DND-41 (cell line): ENCODE measurements around the gene ZFAND2B.
A peak's percentile ranks its signal among the peaks of the same experiment; 100 is the strongest.

ENCODE experiments used
- ATAC-seq: fragments of 200-7000 bp; cut with Tn5 transposase; 3 replicates; pipeline ENCODE4 v1.9.1; 2021; ENCODE audit warnings: low read depth; ENCODE audit not compliant: insufficient read depth
- DNase-seq: peaks from one replicate; pipeline ENCODE4 v3.0.0-alpha.2; 2020
- H2AFZ ChIP-seq: 2 replicates; pipeline ENCODE4 v1.6.0; 2012; ENCODE audit warnings: low read depth, low read length
- H3K27ac ChIP-seq: 2 replicates; pipeline ENCODE4 v1.5.1; 2012; ENCODE audit warnings: low read length, inconsistent platforms
- H3K27me3 ChIP-seq: fragments of 200-600 bp; sonication (generic); 2 replicates; pipeline ENCODE4 v1.6.0; 2012; ENCODE audit warnings: low read length, mild to moderate bottlenecking, inconsistent platforms; ENCODE audit not compliant: insufficient read depth, poor library complexity
- H3K36me3 ChIP-seq: 2 replicates; pipeline ENCODE4 v1.5.1; 2012; ENCODE audit warnings: low read length, inconsistent platforms; ENCODE audit not compliant: insufficient read depth
- H3K4me1 ChIP-seq: 2 replicates; pipeline ENCODE4 v1.5.1; 2012; ENCODE audit warnings: mild to moderate bottlenecking, low read length; ENCODE audit not compliant: insufficient read depth
- H3K4me2 ChIP-seq: 2 replicates; pipeline ENCODE4 v1.6.0; 2012; ENCODE audit warnings: mild to moderate bottlenecking, moderate library complexity, low read length, inconsistent platforms; ENCODE audit not compliant: insufficient read depth
- H3K4me3 ChIP-seq, 2 experiments: fragments of 200-600 bp in 1 of 2; shearing (Covaris generic) in 1 of 2; 2 replicates each; pipeline ENCODE4 v1.5.1; 2012 to 2016; ENCODE audit warnings: inconsistent platforms in 2 of 2, low read length in 2 of 2, mild to moderate bottlenecking in 2 of 2, low read depth in 1 of 2, moderate library complexity in 1 of 2
- H3K79me2 ChIP-seq: 2 replicates; pipeline ENCODE4 v1.6.0; 2012; ENCODE audit warnings: low read length, inconsistent platforms; ENCODE audit not compliant: insufficient read depth
- H3K9ac ChIP-seq: 2 replicates; pipeline ENCODE4 v1.6.0; 2012; ENCODE audit warnings: low read depth, mild to moderate bottlenecking, inconsistent platforms, low read length, moderate library complexity
- H3K9me3 ChIP-seq: 2 replicates; pipeline ENCODE4 v1.5.1; 2012; ENCODE audit warnings: low read length, moderate library complexity, mild to moderate bottlenecking, inconsistent platforms; ENCODE audit not compliant: insufficient read depth, severe bottlenecking
- H4K20me1 ChIP-seq: 2 replicates; pipeline ENCODE4 v1.6.0; 2012; ENCODE audit warnings: low read length; ENCODE audit not compliant: insufficient read depth
- CTCF ChIP-seq: IDR thresholded peaks from 2 replicates; pipeline ENCODE4 v1.5.1; 2012; ENCODE audit warnings: borderline replicate concordance, low read length, moderate library complexity, mild to moderate bottlenecking; ENCODE audit not compliant: poor library complexity, severe bottlenecking; ENCODE audit errors: extremely low read depth
- EZH2 ChIP-seq: IDR thresholded peaks from 3 replicates; pipeline ENCODE4 v1.6.1; 2012; ENCODE audit warnings: borderline replicate concordance, low read depth, mild to moderate bottlenecking, moderate library complexity, low read length, inconsistent platforms; ENCODE audit not compliant: severe bottlenecking

Gene ZFAND2B, protein sequence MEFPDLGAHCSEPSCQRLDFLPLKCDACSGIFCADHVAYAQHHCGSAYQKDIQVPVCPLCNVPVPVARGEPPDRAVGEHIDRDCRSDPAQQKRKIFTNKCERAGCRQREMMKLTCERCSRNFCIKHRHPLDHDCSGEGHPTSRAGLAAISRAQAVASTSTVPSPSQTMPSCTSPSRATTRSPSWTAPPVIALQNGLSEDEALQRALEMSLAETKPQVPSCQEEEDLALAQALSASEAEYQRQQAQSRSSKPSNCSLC

DNA sequence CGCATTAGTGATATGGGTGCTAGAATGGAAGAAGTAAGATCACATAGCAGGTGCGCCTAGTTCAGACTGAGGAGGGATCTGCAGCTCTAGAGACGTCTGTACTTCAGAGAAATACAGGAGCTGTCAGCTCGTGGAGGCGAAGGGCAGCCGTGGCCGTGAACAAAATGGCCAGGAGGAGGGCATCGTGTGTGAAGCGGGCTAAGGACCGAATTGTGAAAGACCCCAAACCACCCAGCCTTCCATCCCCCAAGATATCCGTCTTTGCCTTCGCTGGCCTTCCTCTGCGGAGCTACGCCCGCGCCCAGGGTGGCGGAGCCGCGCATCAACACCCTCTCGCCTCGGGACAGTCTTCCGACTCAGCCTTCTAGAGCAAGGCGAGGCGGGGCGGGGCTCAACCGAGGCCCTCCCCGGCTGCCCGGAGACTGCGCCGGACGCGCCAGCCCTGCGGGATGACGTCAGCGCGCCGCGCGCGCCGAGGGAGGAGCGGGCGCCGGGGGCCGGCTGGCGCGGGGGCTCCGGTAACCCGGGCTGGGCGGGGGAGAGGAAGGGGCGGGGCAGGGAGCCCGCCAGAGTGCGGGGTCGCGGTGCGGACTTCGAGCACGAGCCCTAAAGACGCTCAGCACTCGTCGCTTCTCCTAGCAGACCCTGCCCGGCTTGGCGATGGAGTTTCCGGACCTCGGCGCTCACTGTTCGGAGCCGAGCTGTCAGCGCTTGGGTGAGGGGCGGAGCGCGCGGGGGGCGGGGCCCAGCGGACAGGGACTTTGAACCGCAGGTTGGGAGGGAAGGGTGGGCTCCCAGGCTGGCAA, at the start of gene ZFAND2B:
ZFAND2B (plus strand) TSS at position 455 of the 806 bp plus-strand sequence; CDS start at position 661, 206 bp downstream.
- H3K27me3 ChIP-seq, result no peaks in the 10 kb centered on the region
- H2AFZ ChIP-seq, result peak within 1 kb of the TSS; percentile 73
- peak within 1 kb of the TSS; percentile 19 to 70; a peak in 3 of 4 replicates for H3K4me3 ChIP-seq
- peaks cover 25% of the 10 kb centered on the region for H3K4me1 ChIP-seq
- TF ChIP-seq CTCF, result no peak
- DNase-seq, result peak; percentile 93
- H3K9ac ChIP-seq, result peak within 1 kb of the TSS; percentile 57
- peak within 1 kb of the TSS; percentile 81 for H3K27ac ChIP-seq
- peak; percentile 94 for ATAC-seq
- H4K20me1 ChIP-seq, result peaks cover 10% of the 10 kb centered on the region
- no peaks in the 10 kb centered on the region for H3K9me3 ChIP-seq
- peak within 1 kb of the TSS; percentile 75 for H3K4me2 ChIP-seq
- peaks cover 6% of the 10 kb centered on the region; the same call in 1 of the 2 replicates for H3K79me2 ChIP-seq
- peaks cover 29% of the 10 kb centered on the region for H3K36me3 ChIP-seq

DNA sequence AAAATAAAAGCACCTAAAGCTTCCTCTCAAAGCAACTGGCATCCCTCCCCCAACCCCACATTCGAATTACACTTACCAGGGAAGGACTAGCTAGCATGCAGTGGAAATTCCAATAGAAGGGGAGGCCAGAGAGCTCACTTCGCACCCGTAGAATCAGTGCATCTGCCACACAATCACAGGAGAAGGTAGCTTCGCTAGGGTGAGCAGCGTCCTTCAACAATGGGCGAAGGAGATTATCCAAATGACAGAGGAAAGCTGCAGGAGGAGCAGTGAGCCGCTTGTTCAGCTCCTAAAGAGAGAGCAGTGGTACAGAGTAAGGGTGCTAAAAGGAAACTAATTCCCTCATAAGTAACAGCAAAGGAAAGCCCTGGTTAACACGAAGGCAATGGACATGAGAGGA, 49.2 kb upstream of the ZFAND2B start:
- Histone ChIP-seq H3K4me3 (no peak overlapping the region), H3K79me2 (no peaks in the 10 kb centered on the region), H3K9ac (no peak overlapping the region), H3K9me3 (no peaks in the 10 kb centered on the region), H3K27ac (no peak overlapping the region), H3K4me1 (peaks cover 15% of the 10 kb centered on the region), H4K20me1 (no peaks in the 10 kb centered on the region), H3K4me2 (no peak overlapping the region), H2AFZ (no peak overlapping the region), H3K27me3 (no peaks in the 10 kb centered on the region), H3K36me3 (peaks cover 12% of the 10 kb centered on the region; the same call in 1 of the 2 replicates)
- no peak for DNase-seq
- ATAC-seq, result no peak
- TF ChIP-seq CTCF, result no peak
- no peak for TF ChIP-seq EZH2

DNA sequence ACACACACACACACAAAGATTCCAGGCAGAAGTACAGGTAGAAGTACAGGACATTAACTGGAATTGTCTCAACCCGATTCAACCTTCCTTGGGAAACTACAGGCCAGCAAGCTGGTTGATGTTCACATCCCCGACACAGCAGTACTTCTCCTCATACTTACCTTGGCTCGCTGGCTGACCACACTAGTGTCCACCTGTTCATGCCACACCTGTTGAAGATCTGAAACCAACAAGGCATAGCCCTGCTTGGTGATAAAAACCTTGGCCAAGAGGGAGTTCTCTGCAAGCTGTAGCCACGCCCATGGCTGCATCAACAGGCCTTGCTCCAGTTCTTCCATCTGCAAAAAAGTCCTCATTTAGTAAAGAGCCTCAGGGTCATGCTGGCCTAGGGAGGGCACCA, 48.6 kb upstream of the ZFAND2B start:
- H3K4me1 ChIP-seq, result peaks cover 15% of the 10 kb centered on the region
- H3K9ac ChIP-seq, result no peak overlapping the region
- ATAC-seq, result no peak
- no peak for DNase-seq
- H3K27ac ChIP-seq, result no peak overlapping the region
- no peaks in the 10 kb centered on the region for H3K27me3 ChIP-seq
- H4K20me1 ChIP-seq, result no peaks in the 10 kb centered on the region
- no peak overlapping the region for H2AFZ ChIP-seq
- no peaks in the 10 kb centered on the region for H3K79me2 ChIP-seq
- TF ChIP-seq CTCF (no peak), EZH2 (no peak)
- no peak overlapping the region for H3K4me2 ChIP-seq
- H3K9me3 ChIP-seq, result no peaks in the 10 kb centered on the region
- peaks cover 12% of the 10 kb centered on the region; the same call in 1 of the 2 replicates for H3K36me3 ChIP-seq
- H3K4me3 ChIP-seq, result no peak overlapping the region
